OCI-LY7 (cell line): ENCODE data around the gene F13A1. TPM values are rescaled to one million over a fixed set of nuclear protein-coding genes. Genes with fewer than 3 reads are reported as not detected.
A peak's percentile ranks its signal among the peaks of the same experiment; 100 is the strongest.

Source experiments
- BruUV-seq: library from RNA; stranded (reverse); fragments of 400-500 nt; replicated peaks from 2 replicates; lab custom pipeline; 2021; lab: Mats Ljungman, UMichigan
- CTCF ChIA-PET: fragments of 300-600 bp; sonication (Branson Sonifier 250); formaldehyde crosslinking; loops from one replicate; lab custom pipeline; 2022; ENCODE audit warnings: antibody characterized with exemption; ENCODE audit not compliant: unreplicated experiment; lab: Charles Lee
- POLR2A ChIA-PET: fragments of 300-600 bp; sonication (Branson Sonifier 250); formaldehyde crosslinking; loops from one replicate; lab custom pipeline; 2022; ENCODE audit warnings: antibody characterized with exemption; lab: Charles Lee
- DNase-seq: peaks from one replicate; pipeline ENCODE4 v3.0.0-alpha.2; 2015; ENCODE audit warnings: low spot score
- H2AFZ ChIP-seq: fragments of 200-600 bp; sonication (generic), shearing (Covaris generic); 2 replicates; pipeline ENCODE4 v1.6.1; 2014; ENCODE audit warnings: mild to moderate bottlenecking, antibody characterized with exemption, low read length, moderate library complexity
- H3K27ac ChIP-seq: fragments of 200-600 bp; sonication (generic); 2 replicates; pipeline ENCODE4 v1.5.1; 2014; ENCODE audit warnings: mixed run types, low read depth, mild to moderate bottlenecking, moderate library complexity, low read length, inconsistent platforms; ENCODE audit not compliant: poor library complexity, severe bottlenecking
- H3K36me3 ChIP-seq: fragments of 200-600 bp; sonication (generic); 2 replicates; pipeline ENCODE4 v1.6.1; 2014; ENCODE audit warnings: mild to moderate bottlenecking, antibody characterized with exemption, low read length, moderate library complexity, mixed read lengths; ENCODE audit not compliant: insufficient read depth
- H3K4me1 ChIP-seq: fragments of 200-600 bp; sonication (generic); 2 replicates; pipeline ENCODE4 v1.5.1; 2014; ENCODE audit warnings: mild to moderate bottlenecking, low read length; ENCODE audit not compliant: insufficient read depth, poor library complexity, severe bottlenecking
- H3K4me2 ChIP-seq: fragments of 200-600 bp; sonication (generic); 2 replicates; pipeline ENCODE4 v1.6.1; 2014; ENCODE audit warnings: mild to moderate bottlenecking, low read length
- H3K4me3 ChIP-seq: fragments of 200-600 bp; sonication (generic); 2 replicates; pipeline ENCODE4 v1.5.1; 2014; ENCODE audit warnings: mild to moderate bottlenecking, low read depth, low read length; ENCODE audit not compliant: poor library complexity, severe bottlenecking
- H3K79me2 ChIP-seq: fragments of 200-600 bp; sonication (generic); 2 replicates; pipeline ENCODE4 v1.6.1; 2016; ENCODE audit warnings: low read depth, mild to moderate bottlenecking, low read length, moderate library complexity, mixed read lengths; ENCODE audit not compliant: insufficient read depth
- H3K9me2 ChIP-seq: fragments of 200-600 bp; sonication (generic); 2 replicates; pipeline ENCODE4 v1.6.1; 2016; ENCODE audit warnings: mild to moderate bottlenecking, low read length, mixed read lengths; ENCODE audit not compliant: insufficient read depth
- H3K9me3 ChIP-seq: fragments of 200-600 bp; sonication (generic); 2 replicates; pipeline ENCODE4 v1.6.1; 2014; ENCODE audit warnings: mild to moderate bottlenecking, mixed run types, low read length, mixed read lengths
- H4K20me1 ChIP-seq: fragments of 200-600 bp; sonication (generic); 2 replicates; pipeline ENCODE4 v1.6.1; 2014; ENCODE audit warnings: mild to moderate bottlenecking, antibody characterized with exemption, low read length, moderate library complexity, mixed read lengths; ENCODE audit not compliant: insufficient read depth
- CTCF ChIP-seq: fragments of 200-600 bp; sonication (generic); conservative IDR thresholded peaks from 2 replicates; pipeline ENCODE4 v1.5.1; 2014; ENCODE audit warnings: mild to moderate bottlenecking, antibody characterized with exemption, low read length, moderate library complexity, mixed read lengths
- EZH2phosphoT487 ChIP-seq: fragments of 200-600 bp; sonication (generic); IDR thresholded peaks from 2 replicates; pipeline ENCODE4 v1.6.1; 2018; ENCODE audit warnings: low read depth, borderline replicate concordance, mild to moderate bottlenecking, mixed run types, antibody characterized with exemption, low read length, moderate library complexity, mixed read lengths
- intact Hi-C: fragments of 100-400 bp; cut with micrococcal nuclease; formaldehyde crosslinking; loops from one replicate; pipeline ENCODE4 v1.10.0; 2022; ENCODE audit not compliant: unreplicated experiment
- total RNA-seq, 2 experiments: library from RNA; depleted of rRNA in 1 of 2; stranded (reverse); fragments of >200 nt in 1 of 2; shearing (Covaris generic) in 1 of 2; gene quantifications; 2 replicates each; pipeline ENCODE4 v1.2.3, GENCODE V29; 2014 to 2022

F13A1 gene
- total RNA-seq, 2 experiments from 2014 or later, result 0.13 to 0.63 TPM

- H4K20me1 ChIP-seq, result no peaks in the 10 kb centered on the region
- no peak overlapping the region for H3K27ac ChIP-seq
- no peaks in the 10 kb centered on the region for H3K4me1 ChIP-seq
- BruUV-seq, result no TSS peak
- CTCF ChIA-PET, result no interaction called here
- H3K4me3 ChIP-seq, result no peak overlapping the region
- DNase-seq, result no peak
- H2AFZ ChIP-seq, result no peak overlapping the region
- no peaks in the 10 kb centered on the region for H3K9me2 ChIP-seq
- H3K79me2 ChIP-seq, result no peaks in the 10 kb centered on the region
- H3K36me3 ChIP-seq, result no peaks in the 10 kb centered on the region
- POLR2A ChIA-PET, result no interaction called here
- H3K4me2 ChIP-seq, result no peak overlapping the region
- H3K9me3 ChIP-seq, result no peaks in the 10 kb centered on the region
- no peak for TF ChIP-seq EZH2phosphoT487
- no peak for TF ChIP-seq CTCF
- intact Hi-C loops, result no loop called here
These were observed 127.2 kb downstream of the F13A1 start for GRCh38 chr6:6193221-6193745.

- intact Hi-C loops, result no loop called here
- Histone ChIP-seq H2AFZ (no peak overlapping the region), H3K4me3 (no peak overlapping the region), H3K9me3 (no peaks in the 10 kb centered on the region), H3K27ac (no peak overlapping the region), H4K20me1 (no peaks in the 10 kb centered on the region), H3K36me3 (no peaks in the 10 kb centered on the region), H3K4me2 (no peak overlapping the region), H3K9me2 (no peaks in the 10 kb centered on the region), H3K79me2 (no peaks in the 10 kb centered on the region), H3K4me1 (no peaks in the 10 kb centered on the region)
- DNase-seq, result no peak
- CTCF ChIA-PET, result no interaction called here
- no TSS peak for BruUV-seq
- POLR2A ChIA-PET, result no interaction called here
- TF ChIP-seq EZH2phosphoT487 (no peak), CTCF (no peak)
These were observed 128.6 kb downstream of the F13A1 start for GRCh38 chr6:6191909-6192308.

- BruUV-seq, result no TSS peak
- CTCF ChIA-PET, result no interaction called here
- TF ChIP-seq EZH2phosphoT487 (no peak), CTCF (no peak)
- Histone ChIP-seq H3K4me2 (no peak overlapping the region), H4K20me1 (no peaks in the 10 kb centered on the region), H2AFZ (no peak overlapping the region), H3K4me1 (no peaks in the 10 kb centered on the region), H3K9me2 (no peaks in the 10 kb centered on the region), H3K36me3 (no peaks in the 10 kb centered on the region), H3K79me2 (no peaks in the 10 kb centered on the region), H3K4me3 (no peak overlapping the region), H3K27ac (no peak overlapping the region), H3K9me3 (no peaks in the 10 kb centered on the region)
- intact Hi-C loops, result no loop called here
- DNase-seq, result peak; percentile 52
- POLR2A ChIA-PET, result interaction anchor here (0.6 kb wide), 1 partner anchor 217 kb away, joined by 3 read pairs; no protein-coding TSS in a partner anchor
These were observed 129.0 kb downstream of the F13A1 start for GRCh38 chr6:6191476-6191875.
